ENCODE measurements around the gene CLCA1.

The CLCA1 gene

GRCh38 chr1:86441997-86442396 is 26.7 kb upstream of the CLCA1 start:
- Histone ChIP-seq H3F3A (ENCODE audit: insufficient read depth, low read length) (no peaks in the 10 kb centered on the region), H3K27me3 (ENCODE audit: insufficient read depth, low read length) (no peaks in the 10 kb centered on the region), H3K4me3 (ENCODE audit: low read depth, low read length, poor library complexity, severe bottlenecking) (no peak overlapping the region), H3K4me1 (ENCODE audit: insufficient read depth, low read length, severe bottlenecking) (no peaks in the 10 kb centered on the region), H3K27ac (ENCODE audit: low read depth, low read length, poor library complexity, severe bottlenecking) (no peak overlapping the region), H3K9ac (ENCODE audit: low read length) (no peak overlapping the region), H3K9me3 (ENCODE audit: low read length) (no peaks in the 10 kb centered on the region), H2AFZ (ENCODE audit: low read length) (no peak overlapping the region), H3K36me3 (ENCODE audit: insufficient read depth, low read length) (no peaks in the 10 kb centered on the region), H3K9me2 (ENCODE audit: low read depth, low read length) (no peaks in the 10 kb centered on the region), H3K4me2 (ENCODE audit: low read length) (no peak overlapping the region), H3K79me2 (ENCODE audit: insufficient read depth, low read length) (no peaks in the 10 kb centered on the region), H4K20me1 (ENCODE audit: insufficient read depth, low read length) (no peaks in the 10 kb centered on the region)
- TF ChIP-seq CTCF (IDR thresholded peaks at IDR 0.05; ENCODE audit: low read length) (no peak), EZH2 (IDR thresholded peaks at IDR 0.05; ENCODE audit: borderline replicate concordance, low read length) (no peak)

- no peaks in the 10 kb centered on the region for H3K27me3 ChIP-seq (ENCODE audit: insufficient read depth, low read length)
- no peaks in the 10 kb centered on the region for H3K79me2 ChIP-seq (ENCODE audit: insufficient read depth, low read length)
Measured at GRCh38 chr1:86445919-86446318, 22.8 kb upstream of the CLCA1 start.

GRCh38 chr1:86447198-86447790 is 21.4 kb upstream of the CLCA1 start:
- Histone ChIP-seq H3K9me3 (ENCODE audit: low read length) (no peaks in the 10 kb centered on the region), H2AFZ (ENCODE audit: low read length) (no peak overlapping the region), H3K4me1 (ENCODE audit: insufficient read depth, low read length, severe bottlenecking) (no peaks in the 10 kb centered on the region), H3K27me3 (ENCODE audit: insufficient read depth, low read length) (no peaks in the 10 kb centered on the region), H4K20me1 (ENCODE audit: insufficient read depth, low read length) (no peaks in the 10 kb centered on the region), H3K4me3 (ENCODE audit: low read depth, low read length, poor library complexity, severe bottlenecking) (no peak overlapping the region), H3K4me2 (ENCODE audit: low read length) (no peak overlapping the region), H3K9me2 (ENCODE audit: low read depth, low read length) (no peaks in the 10 kb centered on the region), H3K79me2 (ENCODE audit: insufficient read depth, low read length) (no peaks in the 10 kb centered on the region), H3K9ac (ENCODE audit: low read length) (no peak overlapping the region), H3F3A (ENCODE audit: insufficient read depth, low read length) (no peaks in the 10 kb centered on the region), H3K27ac (ENCODE audit: low read depth, low read length, poor library complexity, severe bottlenecking) (no peak overlapping the region), H3K36me3 (ENCODE audit: insufficient read depth, low read length) (no peaks in the 10 kb centered on the region)
- TF ChIP-seq CTCF (IDR thresholded peaks at IDR 0.05; ENCODE audit: low read length) (no peak), EZH2 (IDR thresholded peaks at IDR 0.05; ENCODE audit: borderline replicate concordance, low read length) (no peak)

More at GRCh38 chr1:86445919-86446318, 22.8 kb upstream of the CLCA1 start:
- Histone ChIP-seq H3K9me3 (ENCODE audit: low read length) (no peaks in the 10 kb centered on the region), H3K4me1 (ENCODE audit: insufficient read depth, low read length, severe bottlenecking) (no peaks in the 10 kb centered on the region), H3K9me2 (ENCODE audit: low read depth, low read length) (no peaks in the 10 kb centered on the region), H4K20me1 (ENCODE audit: insufficient read depth, low read length) (no peaks in the 10 kb centered on the region), H3K9ac (ENCODE audit: low read length) (no peak overlapping the region), H3K27ac (ENCODE audit: low read depth, low read length, poor library complexity, severe bottlenecking) (no peak overlapping the region), H3K4me2 (ENCODE audit: low read length) (no peak overlapping the region), H3K4me3 (ENCODE audit: low read depth, low read length, poor library complexity, severe bottlenecking) (no peak overlapping the region), H2AFZ (ENCODE audit: low read length) (no peak overlapping the region), H3K36me3 (ENCODE audit: insufficient read depth, low read length) (no peaks in the 10 kb centered on the region), H3F3A (ENCODE audit: insufficient read depth, low read length) (no peaks in the 10 kb centered on the region)
- TF ChIP-seq CTCF (IDR thresholded peaks at IDR 0.05; ENCODE audit: low read length): no peak
- TF ChIP-seq EZH2 (IDR thresholded peaks at IDR 0.05; ENCODE audit: borderline replicate concordance, low read length): no peak

All from OCI-LY1 (cell line).